CD8-positive, alpha-beta memory T cell (primary cell): Measurements from ENCODE around the gene DYDC1. TPM values are rescaled to one million over a fixed set of nuclear protein-coding genes. Genes with fewer than 3 reads are reported as not detected.

Experiments
- CTCF ChIA-PET: fragments of 350-600 bp; sonication (Branson Sonifier 250); formaldehyde crosslinking; loops from one replicate; lab custom pipeline; 2021; ENCODE audit warnings: antibody characterized with exemption; lab: Charles Lee
- POLR2A ChIA-PET: fragments of 350-600 bp; sonication (Branson Sonifier 250); formaldehyde crosslinking; loops from one replicate; lab custom pipeline; 2021; ENCODE audit warnings: antibody characterized with exemption; lab: Charles Lee
- DNase-seq, 5 donors: peaks; one replicate each; pipeline versions ENCODE4 v3.0.0 to v3.0.0-alpha.2; 2020 to 2022; ENCODE audit warnings: mixed read lengths in 1 of 5
- H3K27ac ChIP-seq: one replicate; pipeline ENCODE4 v1.7.0; 2013; ENCODE audit warnings: low read depth, mild to moderate bottlenecking, low read length, moderate library complexity
- H3K27me3 ChIP-seq: 2 replicates; pipeline ENCODE4 v1.7.0; 2013; ENCODE audit warnings: low read length, mild to moderate bottlenecking; ENCODE audit not compliant: insufficient read depth, poor library complexity, severe bottlenecking
- H3K36me3 ChIP-seq: 2 replicates; pipeline ENCODE4 v1.7.0; 2013; ENCODE audit warnings: mild to moderate bottlenecking, low read length, moderate library complexity; ENCODE audit not compliant: insufficient read depth
- H3K4me1 ChIP-seq: 2 replicates; pipeline ENCODE4 v1.7.0; 2013; ENCODE audit warnings: mild to moderate bottlenecking, low read length, moderate library complexity; ENCODE audit not compliant: insufficient read depth
- H3K4me3 ChIP-seq: 2 replicates; pipeline ENCODE4 v1.7.0; 2013; ENCODE audit warnings: mild to moderate bottlenecking, low read length
- H3K9me3 ChIP-seq: 2 replicates; pipeline ENCODE4 v1.7.0; 2013; ENCODE audit warnings: mild to moderate bottlenecking, low read length
- H3K27ac Mint-ChIP-seq, 8 donors: one replicate each; pipeline ENCODE4 v1.8.0; 2020 to 2021; ENCODE audit warnings: mixed read lengths in 8 of 8, mild to moderate bottlenecking in 6 of 8, inconsistent platforms in 3 of 8, moderate library complexity in 3 of 8
- H3K27me3 Mint-ChIP-seq, 2 donors: one replicate each; pipeline ENCODE4 v1.8.0; 2020 to 2021; ENCODE audit warnings: mixed read lengths in 2 of 2, mild to moderate bottlenecking in 1 of 2, moderate library complexity in 1 of 2
- H3K36me3 Mint-ChIP-seq, 3 donors: one replicate each; pipeline ENCODE4 v1.8.0; 2020 to 2021; ENCODE audit warnings: mixed read lengths in 3 of 3, inconsistent platforms in 1 of 3, mild to moderate bottlenecking in 1 of 3
- H3K4me1 Mint-ChIP-seq, 3 donors: one replicate each; pipeline ENCODE4 v1.8.0; 2020 to 2021; ENCODE audit warnings: mixed read lengths in 3 of 3, inconsistent platforms in 1 of 3, mild to moderate bottlenecking in 1 of 3
- H3K4me3 Mint-ChIP-seq, 7 donors: one replicate each; pipeline ENCODE4 v1.8.0; 2020 to 2021; ENCODE audit warnings: mixed read lengths in 7 of 7, mild to moderate bottlenecking in 6 of 7, moderate library complexity in 4 of 7, inconsistent platforms in 2 of 7
- H3K9me3 Mint-ChIP-seq, 5 donors: one replicate each; pipeline ENCODE4 v1.8.0; 2020 to 2022; ENCODE audit warnings: mixed read lengths in 5 of 5, mild to moderate bottlenecking in 3 of 5, moderate library complexity in 2 of 5, inconsistent platforms in 1 of 5
- polyA plus RNA-seq: library from polyadenylated mRNA; unstranded; fragments of 300-500 nt; fragmentation: Illumina TruSeq; gene quantifications from one replicate; pipeline ENCODE4 v1.2.3, GENCODE V29; 2021
- total RNA-seq, 2 experiments: library from RNA; stranded (reverse); gene quantifications; one replicate each; pipeline ENCODE4 v1.2.3, GENCODE V29; 2021

DYDC1 gene
- total RNA-seq (not detected), polyA plus RNA-seq (not detected)

GRCh38 chr10:80356563-80356988, at the start of gene DYDC1, which contains the start of gene DYDC2:
DYDC1 (minus strand) TSS chr10:80356755; CDS start chr10:80352601, 4,154 bp downstream.
DYDC2 (plus strand) TSS chr10:80356781; CDS start chr10:80362444, 5,663 bp downstream.
- Mint-ChIP-seq H3K36me3 (peaks cover 0 to 2% (median 0%) of the 10 kb centered on the region in 3 donors), H3K4me3 (peak within 1 kb of the TSS in 6 of 7 donors; percentile 39 to 78 (median 58)), H3K9me3 (no peaks in the 10 kb centered on the region), H3K27ac (no peak within 1 kb of the TSS), H3K27me3 (peaks cover 27 to 47% of the 10 kb centered on the region in 2 donors), H3K4me1 (peaks cover 9 to 14% (median 10%) of the 10 kb centered on the region in 3 donors)
- Histone ChIP-seq H3K9me3 (no peaks in the 10 kb centered on the region), H3K4me3 (no peak within 1 kb of the TSS), H3K27me3 (no peaks in the 10 kb centered on the region), H3K27ac (no peak within 1 kb of the TSS), H3K36me3 (no peaks in the 10 kb centered on the region), H3K4me1 (no peaks in the 10 kb centered on the region)
- POLR2A ChIA-PET: no interaction called here
- peak in 4 of 5 donors; percentile 4 to 57 (median 42) for DNase-seq
- CTCF ChIA-PET: no interaction called here

DNA sequence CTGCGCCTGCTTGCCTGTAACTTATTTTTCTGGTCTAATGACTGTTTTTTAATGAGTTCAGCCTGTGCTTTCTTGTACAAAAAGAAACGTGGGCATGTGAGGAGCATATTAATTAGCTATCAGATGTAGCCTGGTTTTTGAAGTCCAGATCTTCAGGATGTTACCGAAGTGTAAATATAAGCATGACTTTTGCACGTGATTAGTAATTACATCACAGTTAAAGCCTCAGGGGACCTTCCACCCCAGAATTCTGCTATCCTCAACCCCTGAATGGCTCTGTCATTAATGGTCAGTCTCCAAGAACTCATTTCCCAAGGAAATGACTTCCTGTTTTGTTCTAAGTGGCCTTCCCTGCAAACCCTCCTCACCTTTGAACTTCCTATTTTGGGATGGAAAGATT, 49.6 kb upstream of the DYDC1 start:
- Mint-ChIP-seq H3K4me3 (peak overlapping the region in 1 of 7 donors; percentile 8), H3K36me3 (peaks cover 0 to 2% (median 0%) of the 10 kb centered on the region in 3 donors), H3K4me1 (peaks cover 10 to 22% (median 15%) of the 10 kb centered on the region in 3 donors), H3K27ac (no peak overlapping the region), H3K9me3 (no peaks in the 10 kb centered on the region), H3K27me3 (peaks cover 0 to 1% of the 10 kb centered on the region in 2 donors)
- Histone ChIP-seq H3K4me3 (no peak overlapping the region), H3K4me1 (peaks cover 7% of the 10 kb centered on the region), H3K27me3 (no peaks in the 10 kb centered on the region), H3K36me3 (no peaks in the 10 kb centered on the region), H3K9me3 (no peaks in the 10 kb centered on the region), H3K27ac (no peak overlapping the region)
- ChIA-PET POLR2A (no interaction called here), CTCF (interaction anchor here (0.8 to 3.0 kb wide), 2 partner anchors 28 to 99 kb away, joined by 7 to 9 read pairs; no protein-coding TSS in a partner anchor)
- no peak for DNase-seq

DNA sequence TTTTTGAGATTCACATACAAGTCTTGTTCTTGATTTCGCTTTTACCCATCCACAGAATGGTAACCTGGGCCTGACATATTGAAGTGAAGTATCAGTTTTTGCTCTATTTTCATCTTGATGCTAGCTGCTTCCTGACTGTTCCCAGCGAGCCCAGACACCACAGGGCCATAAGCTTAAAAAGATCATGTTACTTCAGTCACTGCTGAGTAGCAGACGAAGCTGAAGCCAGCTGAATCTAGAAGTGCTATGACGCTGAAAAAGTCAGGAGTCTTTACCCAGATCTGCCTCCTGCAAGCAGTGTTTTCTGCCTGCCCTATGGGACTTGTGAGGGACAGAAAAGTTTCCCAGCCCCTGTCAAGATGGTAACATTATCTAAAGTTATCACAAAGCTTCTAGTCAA, 49.1 kb upstream of the DYDC1 start:
- peaks cover 7% of the 10 kb centered on the region for H3K4me1 ChIP-seq
- no peak overlapping the region for H3K4me3 ChIP-seq
- Mint-ChIP-seq H3K4me1 (peaks cover 10 to 19% (median 15%) of the 10 kb centered on the region in 3 donors), H3K9me3 (no peaks in the 10 kb centered on the region), H3K27me3 (peaks cover 0 to 1% of the 10 kb centered on the region in 2 donors), H3K27ac (no peak overlapping the region), H3K4me3 (peak overlapping the region in 1 of 7 donors; percentile 25), H3K36me3 (peaks cover 0 to 2% (median 0%) of the 10 kb centered on the region in 3 donors)
- DNase-seq: no peak
- no peaks in the 10 kb centered on the region for H3K36me3 ChIP-seq
- H3K27ac ChIP-seq: no peak overlapping the region
- ChIA-PET CTCF (interaction anchor here (0.8 to 3.0 kb wide), 2 partner anchors 28 to 100 kb away, joined by 7 to 9 read pairs; no protein-coding TSS in a partner anchor), POLR2A (no interaction called here)
- H3K27me3 ChIP-seq: no peaks in the 10 kb centered on the region
- H3K9me3 ChIP-seq: no peaks in the 10 kb centered on the region

DNA sequence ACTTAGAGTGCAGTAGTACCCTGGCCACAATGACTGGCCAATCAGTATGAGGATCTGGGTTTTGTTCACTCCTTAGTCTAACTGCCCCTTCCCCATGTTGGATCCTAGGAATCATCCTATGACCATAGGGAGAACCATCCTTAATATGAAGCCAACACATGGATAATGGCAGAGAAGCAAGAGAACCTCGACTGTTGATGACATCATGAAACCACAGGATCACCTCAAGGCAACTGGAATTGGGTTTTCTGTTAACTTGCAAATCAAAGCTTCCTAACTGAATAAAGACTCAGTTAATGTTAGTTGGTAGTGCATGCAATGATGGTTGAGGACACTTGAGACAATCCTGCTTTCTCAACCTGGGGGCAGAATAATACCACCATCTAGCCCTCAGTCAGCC, 48.5 kb upstream of the DYDC1 start:
- no peaks in the 10 kb centered on the region for H3K9me3 Mint-ChIP-seq
- H3K4me3 ChIP-seq: no peak overlapping the region
- H3K27me3 Mint-ChIP-seq: peaks cover 0 to 1% of the 10 kb centered on the region in 2 donors
- H3K9me3 ChIP-seq: no peaks in the 10 kb centered on the region
- peak overlapping the region in 1 of 7 donors; percentile 25 for H3K4me3 Mint-ChIP-seq
- peaks cover 10 to 17% (median 15%) of the 10 kb centered on the region in 3 donors for H3K4me1 Mint-ChIP-seq
- H3K4me1 ChIP-seq: peaks cover 7% of the 10 kb centered on the region
- no peaks in the 10 kb centered on the region for H3K27me3 ChIP-seq
- ChIA-PET CTCF (interaction anchor here (3.0 kb wide), 1 partner anchor 27 kb away, joined by 9 read pairs; no protein-coding TSS in a partner anchor), POLR2A (no interaction called here)
- no peak for DNase-seq
- peaks cover 0 to 2% (median 0%) of the 10 kb centered on the region in 3 donors for H3K36me3 Mint-ChIP-seq
- H3K27ac ChIP-seq: no peak overlapping the region
- H3K36me3 ChIP-seq: no peaks in the 10 kb centered on the region
- H3K27ac Mint-ChIP-seq: no peak overlapping the region

DNA sequence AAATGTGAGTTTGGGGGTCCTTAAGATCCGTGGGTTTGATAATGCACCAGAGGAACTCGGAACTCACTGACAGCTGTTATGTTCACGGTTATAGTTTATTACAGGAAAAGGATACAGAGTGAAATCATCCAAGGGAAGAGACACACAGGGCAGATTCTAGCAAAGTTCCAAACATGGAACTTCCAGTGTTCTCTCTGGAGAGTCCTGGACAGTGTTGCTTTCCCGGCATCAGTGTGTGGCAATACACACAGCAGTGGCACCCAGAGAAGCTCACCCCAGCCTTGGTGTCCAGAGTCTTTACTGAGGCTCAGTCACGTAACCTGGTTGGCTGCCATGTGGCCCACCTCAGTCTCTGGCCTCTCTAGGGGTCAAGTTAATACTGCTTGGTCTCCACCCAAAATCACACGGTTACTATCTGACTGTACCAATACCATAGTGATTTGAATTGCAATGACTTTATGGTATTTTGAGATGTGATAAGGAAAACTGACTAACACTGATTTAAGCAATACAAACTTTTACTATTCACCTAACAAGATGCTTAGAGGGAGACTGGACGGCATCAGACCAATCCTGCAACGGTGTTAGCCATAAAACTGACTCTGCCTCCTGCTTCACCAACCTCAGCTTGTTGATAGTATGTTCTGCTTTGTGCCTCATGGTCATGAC, 43.7 kb upstream of the DYDC1 start:
- ChIA-PET POLR2A (no interaction called here), CTCF (no interaction called here)
- no peaks in the 10 kb centered on the region for H3K36me3 Mint-ChIP-seq
- peak overlapping the region in 1 of 8 donors; percentile 44 for H3K27ac Mint-ChIP-seq
- DNase-seq: no peak
- Histone ChIP-seq H3K27me3 (no peaks in the 10 kb centered on the region), H3K27ac (no peak overlapping the region), H3K4me1 (no peaks in the 10 kb centered on the region), H3K4me3 (no peak overlapping the region), H3K36me3 (no peaks in the 10 kb centered on the region), H3K9me3 (no peaks in the 10 kb centered on the region)
- H3K27me3 Mint-ChIP-seq: peaks cover 1 to 4% of the 10 kb centered on the region in 2 donors
- no peaks in the 10 kb centered on the region for H3K4me1 Mint-ChIP-seq
- no peaks in the 10 kb centered on the region for H3K9me3 Mint-ChIP-seq
- H3K4me3 Mint-ChIP-seq: no peak overlapping the region

- Histone ChIP-seq H3K27me3 (no peaks in the 10 kb centered on the region), H3K27ac (no peak overlapping the region), H3K36me3 (no peaks in the 10 kb centered on the region), H3K4me1 (no peaks in the 10 kb centered on the region), H3K9me3 (no peaks in the 10 kb centered on the region), H3K4me3 (no peak overlapping the region)
- Mint-ChIP-seq H3K27ac (no peak overlapping the region), H3K4me3 (no peak overlapping the region), H3K9me3 (no peaks in the 10 kb centered on the region), H3K4me1 (no peaks in the 10 kb centered on the region), H3K36me3 (peaks cover 0 to 3% (median 1%) of the 10 kb centered on the region in 3 donors), H3K27me3 (peaks cover 1 to 19% of the 10 kb centered on the region in 2 donors)
- DNase-seq: no peak
- CTCF ChIA-PET: interaction anchor here (1.3 kb wide), 1 partner anchor 19 kb away, joined by 3 read pairs; no protein-coding TSS in a partner anchor
- POLR2A ChIA-PET: no interaction called here
Measured at GRCh38 chr10:80397014-80397413, 40.5 kb upstream of the DYDC1 start.

GRCh38 chr10:80394358-80394916, 37.9 kb upstream of the DYDC1 start:
- Histone ChIP-seq H3K4me3 (no peak overlapping the region), H3K36me3 (no peaks in the 10 kb centered on the region), H3K27ac (no peak overlapping the region), H3K9me3 (no peaks in the 10 kb centered on the region), H3K27me3 (no peaks in the 10 kb centered on the region), H3K4me1 (no peaks in the 10 kb centered on the region)
- H3K4me3 Mint-ChIP-seq: no peak overlapping the region
- no peaks in the 10 kb centered on the region for H3K9me3 Mint-ChIP-seq
- peaks cover 3 to 24% of the 10 kb centered on the region in 2 donors for H3K27me3 Mint-ChIP-seq
- CTCF ChIA-PET: no interaction called here
- no peaks in the 10 kb centered on the region for H3K4me1 Mint-ChIP-seq
- no peak overlapping the region for H3K27ac Mint-ChIP-seq
- DNase-seq: no peak
- H3K36me3 Mint-ChIP-seq: peaks cover 0 to 3% (median 1%) of the 10 kb centered on the region in 3 donors
- POLR2A ChIA-PET: no interaction called here

DNA sequence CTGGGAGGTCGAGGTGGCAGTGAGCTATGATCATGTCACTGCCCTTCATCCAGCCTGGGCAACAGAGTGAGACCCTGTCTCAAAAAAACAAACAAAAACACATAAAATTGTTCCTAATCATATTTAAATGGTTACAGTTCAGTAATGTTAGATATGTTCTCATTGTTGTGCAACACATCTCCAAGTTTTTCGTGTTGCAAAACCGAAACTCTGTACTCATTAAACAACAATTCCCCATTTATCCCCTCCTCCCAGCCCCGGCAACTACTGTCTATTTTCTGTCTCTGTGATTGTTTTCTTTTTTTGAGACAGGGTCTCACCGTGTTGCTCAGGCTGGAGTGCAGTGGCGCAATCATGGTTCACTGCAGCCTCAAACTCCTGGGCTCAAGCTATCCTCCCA, 35.7 kb upstream of the DYDC1 start:
- Histone ChIP-seq H3K9me3 (no peaks in the 10 kb centered on the region), H3K4me1 (no peaks in the 10 kb centered on the region), H3K4me3 (no peak overlapping the region), H3K27ac (no peak overlapping the region), H3K27me3 (no peaks in the 10 kb centered on the region), H3K36me3 (no peaks in the 10 kb centered on the region)
- ChIA-PET POLR2A (no interaction called here), CTCF (no interaction called here)
- peaks cover 0 to 3% (median 1%) of the 10 kb centered on the region in 3 donors for H3K36me3 Mint-ChIP-seq
- no peak overlapping the region for H3K4me3 Mint-ChIP-seq
- peaks cover 5 to 23% of the 10 kb centered on the region in 2 donors for H3K27me3 Mint-ChIP-seq
- H3K27ac Mint-ChIP-seq: no peak overlapping the region
- no peaks in the 10 kb centered on the region for H3K9me3 Mint-ChIP-seq
- DNase-seq: no peak
- H3K4me1 Mint-ChIP-seq: no peaks in the 10 kb centered on the region
